NCI-H128 (cell line): ENCODE data around the gene TAS2R46.
"Not testable (repeated sequence)": the region's sequence is repeated elsewhere in the genome, so short reads cannot be mapped to it uniquely, and the experiment has no call there.

Experiments
- DNase-seq: peaks from one replicate; lab custom pipeline; 2025; ENCODE audit not compliant: unreplicated experiment; lab: John Stamatoyannopoulos, UW

TAS2R46 gene

GRCh38 chr12:11039171-11039570 lies 22.9 kb downstream of the TAS2R46 start:
- no peak for DNase-seq

GRCh38 chr12:11033959-11034358 lies 28.1 kb downstream of the TAS2R46 start:
- DNase-seq = not testable (repeated sequence)

DNA sequence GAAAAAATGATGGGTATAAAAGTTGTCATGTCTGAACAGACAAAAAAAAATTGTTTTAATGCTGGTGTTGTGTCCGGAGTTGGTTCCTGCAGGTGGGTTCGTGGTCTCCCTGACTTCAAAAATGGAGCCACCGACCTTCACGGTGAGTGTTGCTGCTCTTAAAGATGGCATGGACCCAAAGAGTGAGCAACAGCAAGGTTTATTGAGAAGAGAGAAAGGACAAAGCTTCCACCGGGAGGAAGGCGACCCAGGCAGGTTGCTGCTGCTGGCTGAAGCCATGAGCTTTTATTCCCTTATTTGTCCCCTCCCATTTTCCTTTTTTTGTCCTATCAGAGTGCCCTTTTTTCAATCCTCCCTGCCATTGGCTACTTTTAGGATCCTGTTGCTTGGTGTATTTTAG lies 30.8 kb downstream of the TAS2R46 start, which contains the start of gene TAS2R31:
TAS2R31 (minus strand) TSS at position 101 of the 400 bp plus-strand sequence; CDS start at position 29, 72 bp downstream.
- DNase-seq = no peak

DNA sequence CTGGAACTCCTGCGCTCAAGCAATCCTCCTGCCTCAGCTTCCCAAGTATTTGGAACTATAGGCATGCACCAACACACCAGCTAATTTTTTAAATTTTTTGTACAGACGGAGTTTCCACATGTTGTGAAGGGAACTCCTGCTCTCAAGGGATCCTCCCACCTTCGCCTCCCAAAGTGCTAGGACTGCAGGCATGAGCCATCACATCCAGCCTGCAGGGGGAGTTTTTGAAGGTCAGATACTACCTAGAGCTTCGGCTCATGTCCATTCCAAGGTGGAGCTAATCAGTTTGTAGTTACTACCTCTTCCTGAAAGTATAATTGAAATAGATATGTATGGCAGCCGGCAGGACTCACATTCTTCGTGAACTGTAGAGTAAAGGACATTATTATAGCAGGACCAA lies 36.0 kb downstream of the TAS2R46 start:
- no peak for DNase-seq

DNA sequence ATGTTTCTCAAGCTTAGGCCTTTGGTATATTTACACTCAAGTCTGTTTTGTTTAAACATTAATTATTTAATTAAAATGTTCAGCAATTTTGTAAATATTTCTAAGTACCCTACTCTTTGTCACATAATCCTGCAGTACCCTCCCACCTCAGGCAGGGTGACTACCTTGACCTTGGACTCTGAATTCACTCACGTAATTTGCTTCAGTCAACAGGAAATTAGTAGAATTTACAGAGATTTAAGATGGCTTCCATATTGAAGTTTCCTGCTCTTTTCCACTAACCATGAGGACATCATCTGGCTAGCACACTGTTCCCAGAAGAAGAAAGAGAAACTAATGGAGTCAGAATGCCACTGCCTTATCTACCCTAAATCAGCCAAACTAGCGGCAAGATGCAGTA lies 38.7 kb downstream of the TAS2R46 start:
- DNase-seq = no peak

DNA sequence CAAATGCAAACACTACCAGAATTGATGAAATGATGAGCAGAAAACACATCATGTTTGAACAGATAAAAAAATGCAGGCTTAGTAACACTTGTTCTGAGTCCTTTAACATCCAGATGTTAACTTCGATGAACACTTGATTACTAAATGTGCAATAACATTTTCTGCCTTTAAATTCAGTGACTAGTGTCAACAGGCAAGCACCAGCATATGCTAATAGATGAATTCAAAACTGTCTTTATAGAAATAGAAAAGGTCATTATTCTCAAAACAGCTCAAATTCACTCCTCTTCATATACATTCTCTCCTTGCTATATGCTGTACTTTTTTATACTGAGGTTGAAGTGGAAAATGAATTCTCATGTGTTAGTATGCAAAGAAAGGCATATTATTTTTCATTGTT lies 39.6 kb downstream of the TAS2R46 start, which contains the start of gene TAS2R19:
TAS2R19 (minus strand) TSS at position 101 of the 400 bp plus-strand sequence; CDS start at position 52, 49 bp downstream.
- no peak for DNase-seq

- no peak for DNase-seq
These were observed 45.2 kb downstream of the TAS2R46 start for GRCh38 chr12:11016937-11017336.

- no peak for DNase-seq
These were observed 46.2 kb downstream of the TAS2R46 start for GRCh38 chr12:11015775-11016430.

GRCh38 chr12:11014234-11014633 lies 47.9 kb downstream of the TAS2R46 start:
- no peak for DNase-seq
